Adrenal gland (tissue), 5 donors: ENCODE results near the gene RNLS.

Experiments used
- CTCF ChIP-seq, 6 experiments: fragments of 450-650 bp in 4 of 6; fragments of 200-600 bp in 2 of 6; sonication (generic) in 1 of 6; IDR thresholded peaks; 1 replicate in 5 of 6; 2 replicates in 1 of 6; pipeline versions ENCODE4 v1.5.1 to v1.8.0; 2016 to 2021; ENCODE audit warnings: antibody characterized with exemption in 6 of 6, mild to moderate bottlenecking in 2 of 6, moderate library complexity in 1 of 6
- POLR2A ChIP-seq, 2 donors: fragments of 450-650 bp; IDR thresholded peaks; one replicate each; pipeline ENCODE4 v1.6.1; 2017; ENCODE audit warnings: antibody characterized with exemption in 2 of 2, mild to moderate bottlenecking in 2 of 2, moderate library complexity in 1 of 2
- donor health status: DM: no; HTN: no; CAD: no.

- TF ChIP-seq POLR2A (IDR thresholded peaks at IDR 0.05) (no peak), CTCF (IDR thresholded peaks at IDR 0.05) (no peak)
Observed at GRCh38 chr10:88437411-88437810, 145.7 kb downstream of the RNLS start.
